HG03064 (cell line): ENCODE results near the gene CAPZB.

Experiments
- ATAC-seq: cut with Tn5 transposase; IDR thresholded peaks from one replicate; pipeline ENCODE4 v1.9.1; 2021; ENCODE audit warnings: low read depth; ENCODE audit not compliant: unreplicated experiment

CAPZB gene

DNA sequence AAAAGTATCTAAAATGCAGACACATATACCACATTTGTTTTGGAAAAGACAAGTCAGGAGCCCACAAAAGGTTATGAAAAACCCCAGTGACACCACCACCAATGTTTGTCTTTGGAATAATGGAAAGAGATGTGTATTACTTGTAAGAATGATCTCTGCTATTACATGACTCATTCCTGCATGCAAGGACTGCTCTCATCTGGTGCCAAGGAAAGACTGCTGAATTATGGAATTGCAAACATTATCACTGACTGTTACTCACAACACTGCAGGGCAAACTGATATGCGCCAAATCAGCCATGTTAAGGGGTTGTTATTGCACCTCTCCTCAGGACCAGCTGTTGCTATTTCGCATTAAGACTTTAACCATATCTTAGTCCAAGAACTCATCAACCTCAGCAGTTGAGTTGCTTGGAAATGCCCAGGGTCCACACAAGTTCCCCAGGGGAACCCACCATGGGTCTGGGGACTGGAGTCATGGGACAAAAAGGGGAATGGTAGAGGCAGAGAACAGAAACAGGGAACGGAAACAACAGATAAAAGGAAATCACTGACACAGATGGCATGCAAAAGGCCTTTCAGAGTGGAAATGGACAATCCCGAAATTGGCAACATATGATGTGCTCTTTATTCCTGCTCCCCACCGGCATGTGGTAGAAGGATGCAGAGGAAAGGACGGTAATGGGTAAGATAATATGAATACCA, 34.4 kb downstream of the CAPZB start:
- no peak for ATAC-seq

DNA sequence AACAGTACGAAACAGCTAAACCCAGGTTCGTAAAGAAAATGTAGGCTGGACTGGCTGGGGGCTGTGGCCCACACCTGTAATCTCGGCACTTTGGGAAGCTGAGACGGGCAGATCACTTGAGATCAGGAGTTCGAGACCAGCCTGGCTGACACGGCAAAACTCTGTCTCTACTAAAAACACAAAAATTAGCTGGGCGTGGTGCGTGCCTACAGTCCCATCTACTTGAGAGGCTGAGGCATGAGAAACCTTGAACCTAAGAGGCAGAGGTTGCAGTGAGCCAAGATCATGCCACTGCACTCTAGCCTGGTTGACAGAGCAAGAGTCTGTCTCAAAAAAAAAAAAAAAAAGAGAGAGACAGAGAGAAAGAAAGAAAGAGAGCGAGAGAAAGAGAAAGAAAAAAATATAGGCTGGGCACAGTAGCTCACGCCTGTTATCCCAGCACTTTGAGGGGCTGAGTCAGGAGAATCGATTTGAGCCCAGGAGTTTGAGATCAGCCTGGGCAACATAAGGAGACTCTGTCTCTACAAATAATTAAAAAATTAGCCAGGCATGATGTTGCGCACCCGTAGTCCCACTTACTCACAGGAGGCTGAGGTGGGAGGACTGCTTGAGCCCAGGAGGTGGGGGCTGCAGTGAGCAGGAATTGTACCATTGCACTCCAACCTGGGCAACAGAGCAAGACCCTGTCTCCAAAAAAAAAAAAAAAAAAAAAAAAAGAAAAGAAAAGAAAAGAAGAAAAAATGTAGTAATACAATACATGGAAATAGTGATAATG, 35.7 kb downstream of the CAPZB start:
- ATAC-seq: no peak

DNA sequence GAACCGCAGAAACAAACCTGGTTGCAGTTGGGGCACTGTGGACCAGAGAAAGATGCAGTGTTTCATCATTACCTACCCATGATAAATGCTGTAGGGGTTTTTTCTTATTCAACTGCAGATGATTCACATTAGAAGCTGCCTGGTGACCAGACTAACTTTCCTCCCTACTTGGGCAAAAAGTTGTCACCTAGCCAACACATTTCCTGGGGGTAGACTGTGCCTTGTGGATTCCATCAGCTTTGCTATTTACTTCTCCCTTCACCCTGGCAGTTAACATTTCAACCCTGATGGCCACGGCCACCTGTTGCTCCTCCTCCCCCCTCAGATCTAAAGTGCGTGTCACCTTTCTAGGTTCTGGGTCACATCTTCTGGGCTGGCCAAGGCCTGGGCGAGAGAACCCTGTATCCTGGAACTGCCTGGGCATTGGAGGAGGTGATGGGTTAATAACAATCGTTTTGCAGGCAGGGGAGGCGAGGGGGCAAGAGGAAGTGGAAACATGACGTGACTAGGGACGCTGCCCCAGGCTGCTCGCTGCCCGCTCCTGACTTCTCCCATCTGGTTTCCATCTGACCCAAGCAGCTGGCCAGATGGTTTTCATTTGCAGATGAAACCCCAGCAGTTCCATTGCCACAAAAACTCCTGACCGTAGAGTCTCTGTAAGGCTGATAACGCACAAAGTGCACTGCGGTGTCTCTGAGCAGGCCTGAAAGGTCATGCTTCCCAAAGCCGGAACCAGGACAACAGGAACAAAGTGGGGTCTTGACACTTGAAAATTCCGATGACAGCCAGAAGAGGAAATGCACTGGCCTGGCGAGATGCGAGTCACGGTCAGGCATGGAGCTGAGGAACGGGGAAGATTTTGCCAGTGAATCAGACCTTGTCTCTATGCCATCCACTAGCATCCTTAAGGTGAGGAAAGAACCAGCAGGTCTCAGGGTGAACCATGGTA, 36.6 kb downstream of the CAPZB start:
- no peak for ATAC-seq

- no peak for ATAC-seq
Measured at GRCh38 chr1:19447550-19447949, 37.8 kb downstream of the CAPZB start.

GRCh38 chr1:19445417-19446342, 39.7 kb downstream of the CAPZB start:
- ATAC-seq: no peak

GRCh38 chr1:19444296-19445021, 40.9 kb downstream of the CAPZB start:
- ATAC-seq: no peak

- no peak for ATAC-seq
Measured at GRCh38 chr1:19443326-19443725, 42.0 kb downstream of the CAPZB start.

DNA sequence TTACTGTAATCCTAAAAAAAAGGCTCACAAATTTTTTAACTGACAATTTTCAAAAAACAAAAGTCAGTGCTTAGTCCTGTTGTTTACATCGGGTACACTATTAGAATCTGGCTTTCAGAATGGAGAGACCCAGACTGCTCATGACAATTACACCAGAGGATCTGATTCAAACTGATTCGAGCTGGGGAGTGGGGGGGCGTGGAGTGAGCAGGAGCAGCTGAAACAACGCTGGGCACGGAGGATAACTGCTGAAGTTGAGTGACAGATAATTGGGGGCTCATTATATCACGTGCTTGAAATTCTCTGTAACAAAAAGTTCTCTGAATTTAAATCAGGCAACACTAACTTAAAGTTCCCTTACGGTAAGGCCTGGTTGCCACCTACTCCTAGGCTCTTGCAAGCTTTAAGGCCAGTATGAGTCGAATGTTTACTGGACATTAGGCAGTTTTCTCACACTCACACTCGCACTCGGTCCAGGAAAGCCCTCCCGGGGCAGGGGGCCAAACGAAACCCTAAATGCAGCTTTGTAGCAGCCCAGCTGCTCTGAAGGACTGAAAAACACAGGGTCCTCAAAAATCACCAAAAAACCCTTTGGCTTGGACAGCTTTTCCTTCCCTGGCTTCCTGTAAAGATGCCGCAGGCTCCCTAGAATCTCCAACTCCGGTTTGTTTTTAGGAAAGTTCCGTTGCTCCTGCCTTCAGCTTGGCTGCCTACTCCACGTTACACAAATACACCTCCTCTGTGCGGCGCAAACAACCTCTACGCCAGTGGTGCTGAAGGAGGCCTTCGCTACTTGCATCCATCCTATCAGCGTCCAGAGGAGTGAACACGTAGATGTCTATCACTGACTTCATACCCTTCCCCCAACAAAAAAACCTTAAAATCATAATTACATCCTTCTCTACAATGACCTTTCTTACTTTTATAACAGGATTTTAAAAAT, 42.9 kb downstream of the CAPZB start:
- no peak for ATAC-seq

- no peak for ATAC-seq
Measured at GRCh38 chr1:19441048-19441780, 44.1 kb downstream of the CAPZB start.

DNA sequence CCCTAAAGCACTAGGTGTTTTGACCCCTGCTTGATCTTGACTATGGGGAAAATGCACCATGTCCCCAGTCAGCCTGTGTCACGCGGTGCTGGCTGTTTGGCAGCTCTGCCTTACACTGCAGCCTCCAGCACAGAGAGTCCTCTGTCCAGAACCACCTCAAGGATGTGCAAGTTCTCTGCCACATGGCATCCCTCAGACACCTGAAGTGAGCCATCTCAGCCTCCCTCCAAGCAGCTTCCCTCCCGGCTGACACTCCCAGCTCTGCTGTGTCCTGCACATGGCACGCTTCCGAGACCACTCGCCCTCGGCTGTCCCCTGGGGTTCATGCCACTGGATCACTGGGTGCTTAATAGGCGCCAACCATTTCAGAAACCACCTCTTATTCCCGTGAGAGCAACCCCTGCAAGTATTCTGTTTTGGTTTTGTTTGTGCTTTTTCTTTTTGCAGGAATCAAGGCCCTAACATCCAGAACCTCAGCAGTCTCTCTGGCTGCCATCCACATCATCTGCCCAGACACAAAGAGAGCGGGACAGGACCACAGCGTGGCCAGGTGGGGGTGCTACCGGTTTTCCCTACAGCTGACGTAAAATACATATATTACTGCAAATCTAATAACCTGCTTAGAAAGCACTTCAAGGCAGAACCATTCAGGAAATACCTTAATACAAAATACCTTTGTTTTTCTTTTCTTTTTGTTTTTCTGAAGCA, 45.7 kb downstream of the CAPZB start:
- no peak for ATAC-seq

DNA sequence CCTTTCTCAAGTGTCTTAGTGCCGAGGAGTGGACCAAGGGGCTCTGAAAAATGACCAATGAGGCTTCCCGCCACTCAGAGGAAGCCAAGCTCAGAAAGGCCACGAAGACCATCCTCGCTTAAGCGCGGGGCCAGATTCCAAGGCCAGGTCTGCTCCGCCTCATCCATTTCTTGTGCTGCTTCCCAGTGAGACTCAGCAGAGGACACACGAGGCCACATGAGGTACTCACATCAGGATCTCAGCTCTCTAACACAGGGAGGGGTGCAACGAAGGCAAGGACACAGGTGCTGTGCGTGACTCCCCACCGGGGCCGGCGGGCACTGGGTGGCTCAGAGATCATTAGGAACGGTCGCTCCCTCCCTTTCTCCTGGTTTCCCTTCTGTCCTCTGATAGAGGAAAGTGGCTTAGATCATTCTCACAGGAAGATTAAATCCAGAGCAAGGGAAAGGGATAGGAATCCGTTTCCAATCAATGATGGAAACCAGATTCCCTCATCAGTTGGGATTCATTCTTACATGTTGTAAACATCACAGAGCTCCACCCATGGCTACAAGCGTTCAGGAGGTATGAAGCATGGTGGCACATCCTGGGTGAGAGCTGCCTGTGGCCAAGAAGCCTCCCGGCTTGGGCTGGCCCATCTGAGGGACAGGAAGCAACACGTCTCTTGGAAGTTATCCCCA, 46.7 kb downstream of the CAPZB start:
- ATAC-seq: no peak

DNA sequence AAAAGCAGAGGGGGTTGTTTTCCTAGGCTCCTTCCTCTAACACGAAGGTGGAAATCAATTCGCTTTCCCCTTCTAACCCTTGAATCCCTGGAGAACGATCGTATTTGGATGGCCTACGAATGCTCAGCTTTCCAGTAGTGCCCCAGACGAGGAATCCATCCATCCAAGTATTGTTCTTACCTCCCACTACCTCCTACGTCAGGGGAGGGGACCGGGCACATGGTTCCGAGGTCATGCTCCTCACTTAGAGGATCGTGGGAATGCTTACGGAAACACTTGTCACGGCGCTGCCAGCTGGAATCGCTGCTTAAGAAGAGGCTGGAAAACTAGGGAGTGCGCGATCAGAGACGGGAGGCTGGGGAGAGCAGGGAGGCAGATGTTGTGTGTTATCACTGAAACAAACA, 47.4 kb downstream of the CAPZB start:
- ATAC-seq: no peak

GRCh38 chr1:19436716-19437476, 48.4 kb downstream of the CAPZB start:
- ATAC-seq: no peak

DNA sequence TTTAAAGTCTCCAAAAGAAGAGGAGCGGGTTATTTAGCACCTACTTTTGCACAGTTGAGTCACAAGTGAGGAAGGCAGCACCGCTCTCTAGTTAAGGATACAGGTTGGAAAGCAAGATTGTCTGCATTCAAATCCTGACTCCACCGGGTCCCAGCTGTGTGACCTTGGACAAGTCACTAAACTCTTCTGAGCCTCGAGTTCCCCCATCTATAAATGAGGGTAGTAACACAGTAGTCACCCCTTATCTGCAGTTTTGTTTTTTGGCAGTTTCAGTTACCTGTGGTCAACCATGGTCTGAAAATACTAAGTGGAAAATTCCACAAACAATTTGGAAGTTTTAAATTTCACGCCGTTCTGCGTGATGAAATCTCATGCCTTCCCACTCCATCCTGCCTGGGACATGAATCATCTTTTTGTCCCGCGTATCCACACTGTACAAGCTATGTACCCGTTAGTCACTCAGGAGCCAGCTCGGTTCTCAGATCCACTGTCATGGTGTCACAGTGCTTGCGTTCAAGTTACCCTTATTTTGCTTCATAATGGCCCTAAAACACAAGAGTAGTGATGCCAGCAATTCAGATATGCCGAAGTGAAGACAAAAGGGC, 49.4 kb downstream of the CAPZB start:
- ATAC-seq: no peak

- ATAC-seq: no peak
Measured at GRCh38 chr1:19435181-19435580, 50.2 kb downstream of the CAPZB start.

GRCh38 chr1:19433719-19433998, 51.7 kb downstream of the CAPZB start:
- ATAC-seq: no peak
